Transverse colon (tissue), 4 donors: ENCODE measurements around the gene SNORC.

Experiments used
- EP300 ChIP-seq: sonication (generic); formaldehyde crosslinking; IDR thresholded peaks from one replicate; pipeline ENCODE4 v1.6.1; 2017; ENCODE audit warnings: antibody characterized with exemption, low read depth
- POLR2A ChIP-seq: fragments of 450-650 bp; IDR thresholded peaks from one replicate; pipeline ENCODE4 v1.6.1; 2016; ENCODE audit warnings: antibody characterized with exemption, mild to moderate bottlenecking, moderate library complexity
- POLR2AphosphoS5 ChIP-seq, 3 donors: sonication (generic); formaldehyde crosslinking; IDR thresholded peaks; one replicate each; pipeline ENCODE4 v1.6.1; 2016; ENCODE audit warnings: antibody characterized with exemption in 3 of 3
- TF ChIP-seq, protein P1 (sequence below), 5 experiments: fragments of 200-600 bp in 3 of 5; fragments of 450-650 bp in 2 of 5; sonication (generic) in 3 of 5; IDR thresholded peaks; 1 replicate in 2 of 5; 2 replicates in 3 of 5; pipeline ENCODE4 v1.5.1; 2016 to 2017; ENCODE audit warnings: antibody characterized with exemption in 5 of 5, inconsistent platforms in 3 of 5, mild to moderate bottlenecking in 2 of 5, moderate library complexity in 1 of 5

DNA sequence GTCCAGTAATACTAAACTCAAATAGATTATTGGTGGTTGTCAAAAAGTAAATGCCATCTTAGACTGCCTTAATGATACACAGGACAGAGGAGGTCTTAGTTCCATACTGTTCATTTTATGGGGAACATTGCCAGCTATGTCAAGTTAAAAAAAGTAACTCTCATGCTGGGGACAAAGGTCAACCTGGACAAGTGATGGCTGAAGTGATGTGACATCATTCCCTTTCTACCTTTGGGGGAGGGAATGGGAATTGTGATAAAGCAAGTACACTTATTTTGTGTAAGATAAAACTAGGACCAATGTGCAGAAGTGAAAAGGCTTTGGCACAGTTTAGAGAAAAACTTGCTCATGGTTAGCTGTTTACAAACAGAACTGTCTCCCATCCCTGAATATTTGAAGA lies 24.0 kb upstream of the SNORC start:
- TF ChIP-seq, protein P1, sequence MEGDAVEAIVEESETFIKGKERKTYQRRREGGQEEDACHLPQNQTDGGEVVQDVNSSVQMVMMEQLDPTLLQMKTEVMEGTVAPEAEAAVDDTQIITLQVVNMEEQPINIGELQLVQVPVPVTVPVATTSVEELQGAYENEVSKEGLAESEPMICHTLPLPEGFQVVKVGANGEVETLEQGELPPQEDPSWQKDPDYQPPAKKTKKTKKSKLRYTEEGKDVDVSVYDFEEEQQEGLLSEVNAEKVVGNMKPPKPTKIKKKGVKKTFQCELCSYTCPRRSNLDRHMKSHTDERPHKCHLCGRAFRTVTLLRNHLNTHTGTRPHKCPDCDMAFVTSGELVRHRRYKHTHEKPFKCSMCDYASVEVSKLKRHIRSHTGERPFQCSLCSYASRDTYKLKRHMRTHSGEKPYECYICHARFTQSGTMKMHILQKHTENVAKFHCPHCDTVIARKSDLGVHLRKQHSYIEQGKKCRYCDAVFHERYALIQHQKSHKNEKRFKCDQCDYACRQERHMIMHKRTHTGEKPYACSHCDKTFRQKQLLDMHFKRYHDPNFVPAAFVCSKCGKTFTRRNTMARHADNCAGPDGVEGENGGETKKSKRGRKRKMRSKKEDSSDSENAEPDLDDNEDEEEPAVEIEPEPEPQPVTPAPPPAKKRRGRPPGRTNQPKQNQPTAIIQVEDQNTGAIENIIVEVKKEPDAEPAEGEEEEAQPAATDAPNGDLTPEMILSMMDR (IDR thresholded peaks at IDR 0.05), result no peak
- no peak for TF ChIP-seq EP300
- no peak for TF ChIP-seq POLR2A
- no peak for TF ChIP-seq POLR2AphosphoS5 (IDR thresholded peaks at IDR 0.05)
